ENCODE data around the gene FAM89B. TPM values are rescaled to one million over a fixed set of nuclear protein-coding genes. Genes with fewer than 3 reads are reported as not detected.
A peak's percentile ranks its signal among the peaks of the same experiment; 100 is the strongest.

Gene FAM89B
- total RNA-seq, 4 donors from 2014 or later: 40.8 to 55.3 (median 44.6) TPM

DNA sequence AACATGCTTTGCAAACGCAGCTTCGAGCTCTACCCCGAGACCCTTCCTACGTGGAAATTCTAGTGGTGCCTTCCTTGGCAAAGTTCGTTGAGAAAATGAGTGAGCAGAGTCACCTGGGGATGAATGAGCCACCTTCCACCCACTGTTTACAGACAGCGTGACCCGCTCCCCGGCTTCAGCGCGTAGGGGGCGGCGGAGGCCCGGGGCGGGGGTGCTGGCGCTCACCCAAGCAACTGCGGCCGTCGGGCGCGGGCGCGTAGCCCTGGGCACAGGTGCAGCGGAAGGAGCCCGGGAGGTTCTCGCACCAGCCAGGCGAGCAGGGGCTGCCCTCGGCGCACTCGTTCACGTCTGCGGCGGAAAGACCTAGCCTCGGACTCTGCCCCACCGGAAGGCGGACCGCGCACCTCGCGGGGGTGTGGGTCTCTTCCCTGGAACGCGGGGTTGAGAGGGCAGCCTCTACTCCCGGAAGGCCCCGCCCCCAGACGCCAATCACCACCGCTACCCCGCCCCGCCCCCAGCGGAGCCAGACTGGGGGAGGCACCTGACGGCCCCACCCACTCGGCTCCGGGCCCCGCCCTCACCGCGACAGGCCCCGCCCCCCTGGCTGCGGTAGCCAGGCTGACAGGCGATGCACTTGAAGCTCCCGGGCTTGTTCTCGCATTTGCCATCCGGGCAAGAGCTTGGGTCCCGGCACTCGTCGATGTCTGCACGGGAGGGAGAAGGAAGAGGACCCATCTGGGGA, 25.9 kb upstream of the FAM89B start:
- peak overlapping the region in 3 of 4 donors; percentile 31 to 77 (median 73) for H3K27ac ChIP-seq
- H3K9me3 ChIP-seq: no peaks in the 10 kb centered on the region
- peaks cover 0 to 85% (median 0%) of the 10 kb centered on the region in 3 donors for H3K36me3 ChIP-seq
- 43 to 57% methylated on average over 23 to 41 of the region's 64 CpGs for WGBS, 2 donors
- no peak for TF ChIP-seq EP300 (IDR thresholded peaks at IDR 0.05)
- TF ChIP-seq POLR2A (IDR thresholded peaks at IDR 0.05): no peak
- TF ChIP-seq, protein P1, sequence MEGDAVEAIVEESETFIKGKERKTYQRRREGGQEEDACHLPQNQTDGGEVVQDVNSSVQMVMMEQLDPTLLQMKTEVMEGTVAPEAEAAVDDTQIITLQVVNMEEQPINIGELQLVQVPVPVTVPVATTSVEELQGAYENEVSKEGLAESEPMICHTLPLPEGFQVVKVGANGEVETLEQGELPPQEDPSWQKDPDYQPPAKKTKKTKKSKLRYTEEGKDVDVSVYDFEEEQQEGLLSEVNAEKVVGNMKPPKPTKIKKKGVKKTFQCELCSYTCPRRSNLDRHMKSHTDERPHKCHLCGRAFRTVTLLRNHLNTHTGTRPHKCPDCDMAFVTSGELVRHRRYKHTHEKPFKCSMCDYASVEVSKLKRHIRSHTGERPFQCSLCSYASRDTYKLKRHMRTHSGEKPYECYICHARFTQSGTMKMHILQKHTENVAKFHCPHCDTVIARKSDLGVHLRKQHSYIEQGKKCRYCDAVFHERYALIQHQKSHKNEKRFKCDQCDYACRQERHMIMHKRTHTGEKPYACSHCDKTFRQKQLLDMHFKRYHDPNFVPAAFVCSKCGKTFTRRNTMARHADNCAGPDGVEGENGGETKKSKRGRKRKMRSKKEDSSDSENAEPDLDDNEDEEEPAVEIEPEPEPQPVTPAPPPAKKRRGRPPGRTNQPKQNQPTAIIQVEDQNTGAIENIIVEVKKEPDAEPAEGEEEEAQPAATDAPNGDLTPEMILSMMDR (IDR thresholded peaks at IDR 0.05): no peak
- DNase-seq (ENCODE audit: low spot score in 2 of 2): peak; percentile 71
- H3K4me1 ChIP-seq: peaks cover 0 to 27% (median 13%) of the 10 kb centered on the region in 4 donors
- no peaks in the 10 kb centered on the region for H3K27me3 ChIP-seq
- H3K4me3 ChIP-seq: peak overlapping the region in 2 of 4 donors; percentile 42 to 45

DNA sequence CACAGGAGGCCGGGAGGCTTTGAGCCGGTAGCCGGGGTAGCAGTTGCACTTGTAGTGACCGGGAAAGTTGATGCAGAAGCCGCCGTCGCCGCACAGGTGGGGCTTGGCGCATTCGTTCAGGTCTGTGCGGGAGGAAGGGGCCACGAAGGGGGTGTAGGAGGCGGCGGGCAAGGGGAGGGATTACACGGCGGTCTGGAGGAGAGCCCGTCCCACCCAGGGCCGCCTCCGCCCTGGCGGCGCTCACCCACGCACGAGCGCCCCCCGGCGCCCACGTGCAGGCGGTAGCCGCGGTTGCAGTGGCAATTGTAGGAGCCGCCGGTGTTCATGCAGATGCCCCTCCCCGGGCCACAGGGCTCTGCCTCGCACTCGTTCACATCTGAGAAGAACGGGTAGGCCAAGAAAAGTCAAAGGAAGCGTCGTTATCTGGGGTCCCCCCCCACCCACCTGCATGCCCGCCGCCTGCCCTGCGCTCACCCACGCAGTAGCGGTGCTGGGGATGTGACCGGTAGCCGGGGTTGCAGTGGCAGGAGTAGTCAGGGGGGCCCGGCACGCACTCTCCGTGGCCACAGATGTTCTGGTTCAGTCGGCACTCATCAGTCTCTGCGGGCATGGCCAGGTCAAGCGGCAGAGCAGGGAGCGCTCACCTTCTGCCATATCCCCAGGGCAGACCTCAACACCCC, 24.8 kb upstream of the FAM89B start:
- peaks cover 0 to 31% (median 12%) of the 10 kb centered on the region in 4 donors for H3K4me1 ChIP-seq
- 80 to 83% methylated on average over 33 to 49 of the region's 52 CpGs for WGBS, 2 donors
- H3K27ac ChIP-seq: peak overlapping the region in 1 of 4 donors; percentile 77
- no peaks in the 10 kb centered on the region for H3K9me3 ChIP-seq
- TF ChIP-seq EP300 (IDR thresholded peaks at IDR 0.05) (no peak), POLR2A (IDR thresholded peaks at IDR 0.05) (no peak)
- TF ChIP-seq, protein P1 (IDR thresholded peaks at IDR 0.05): no peak
- no peaks in the 10 kb centered on the region for H3K27me3 ChIP-seq
- peaks cover 0 to 95% (median 0%) of the 10 kb centered on the region in 3 donors for H3K36me3 ChIP-seq
- DNase-seq (ENCODE audit: low spot score in 2 of 2): no peak
- H3K4me3 ChIP-seq: no peak overlapping the region

DNA sequence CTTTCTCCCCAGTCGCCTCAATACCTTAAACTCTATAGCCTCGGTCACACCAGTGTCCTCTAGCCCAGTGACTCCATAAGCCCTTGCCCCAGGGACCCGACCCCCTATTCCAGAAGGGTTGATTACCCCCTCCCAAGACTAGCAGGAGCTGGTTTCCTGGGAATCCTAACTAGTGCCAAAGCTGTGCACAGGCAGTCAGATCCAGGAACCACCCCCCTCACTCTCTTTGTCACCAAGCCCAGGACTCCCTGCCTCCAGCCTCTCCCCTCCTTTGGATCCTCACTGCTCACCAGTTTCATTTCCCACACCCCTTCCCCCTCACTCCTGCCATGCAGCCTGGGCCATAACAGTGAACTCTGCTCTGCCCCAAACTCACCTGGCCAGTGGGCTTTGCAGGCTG, 23.9 kb upstream of the FAM89B start:
- H3K36me3 ChIP-seq: peaks cover 0 to 95% (median 0%) of the 10 kb centered on the region in 3 donors
- no peaks in the 10 kb centered on the region for H3K9me3 ChIP-seq
- TF ChIP-seq POLR2A (IDR thresholded peaks at IDR 0.05) (no peak), EP300 (IDR thresholded peaks at IDR 0.05) (no peak)
- TF ChIP-seq, protein P1 (IDR thresholded peaks at IDR 0.05): no peak
- WGBS, 2 donors: 88 to 91% methylated on average over 3 of the region's 3 CpGs
- no peak for DNase-seq (ENCODE audit: low spot score in 2 of 2)
- no peak overlapping the region for H3K4me3 ChIP-seq
- H3K4me1 ChIP-seq: peaks cover 0 to 39% (median 16%) of the 10 kb centered on the region in 4 donors
- H3K27me3 ChIP-seq: no peaks in the 10 kb centered on the region
- peak overlapping the region in 1 of 4 donors; percentile 10 for H3K27ac ChIP-seq

DNA sequence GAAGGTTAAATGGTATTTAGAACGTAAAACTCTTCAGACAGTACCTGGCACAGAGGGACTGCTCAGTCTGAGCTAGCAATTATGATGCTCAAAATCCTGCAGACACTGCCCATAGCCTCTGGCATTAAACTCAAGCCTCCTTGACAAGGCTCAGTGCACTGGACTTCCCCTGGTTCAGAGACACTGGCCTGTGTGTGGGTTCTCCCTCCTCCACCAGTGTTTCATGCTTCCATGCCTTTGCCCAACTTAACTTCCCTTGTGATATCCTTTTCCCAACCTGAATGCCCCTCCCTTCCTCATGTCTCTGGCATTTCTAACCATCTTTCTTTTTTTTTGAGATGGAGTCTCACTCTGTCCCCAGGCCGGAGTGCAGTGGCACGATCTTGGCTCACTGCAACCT, 23.2 kb upstream of the FAM89B start:
- DNase-seq (ENCODE audit: low spot score in 2 of 2): no peak
- 86 to 92% methylated on average over 3 of the region's 3 CpGs for WGBS, 2 donors
- Histone ChIP-seq H3K36me3 (peaks cover 0 to 95% (median 0%) of the 10 kb centered on the region in 3 donors), H3K4me3 (no peak overlapping the region), H3K27ac (no peak overlapping the region), H3K9me3 (no peaks in the 10 kb centered on the region), H3K27me3 (no peaks in the 10 kb centered on the region), H3K4me1 (peaks cover 0 to 46% (median 23%) of the 10 kb centered on the region in 4 donors)
- TF ChIP-seq, protein P1 (IDR thresholded peaks at IDR 0.05): no peak
- TF ChIP-seq EP300 (IDR thresholded peaks at IDR 0.05) (no peak), POLR2A (IDR thresholded peaks at IDR 0.05) (no peak)

Data from tibial nerve (tissue), 4 donors.